Peyer's patch (tissue), 4 donors: ENCODE data around the gene TSPEAR.

Experiments used
- POLR2A ChIP-seq, 2 donors: fragments of 450-650 bp; IDR thresholded peaks; one replicate each; pipeline ENCODE4 v1.5.1; 2017; ENCODE audit warnings: antibody characterized with exemption in 2 of 2, mild to moderate bottlenecking in 2 of 2, moderate library complexity in 2 of 2
- TF ChIP-seq, protein P1 (sequence below), 6 experiments: fragments of 450-650 bp in 4 of 6; fragments of 200-600 bp in 2 of 6; sonication (generic) in 1 of 6; IDR thresholded peaks; one replicate each; pipeline ENCODE4 v1.5.1; 2017 to 2019; ENCODE audit warnings: antibody characterized with exemption in 6 of 6, mild to moderate bottlenecking in 3 of 6, moderate library complexity in 1 of 6

DNA sequence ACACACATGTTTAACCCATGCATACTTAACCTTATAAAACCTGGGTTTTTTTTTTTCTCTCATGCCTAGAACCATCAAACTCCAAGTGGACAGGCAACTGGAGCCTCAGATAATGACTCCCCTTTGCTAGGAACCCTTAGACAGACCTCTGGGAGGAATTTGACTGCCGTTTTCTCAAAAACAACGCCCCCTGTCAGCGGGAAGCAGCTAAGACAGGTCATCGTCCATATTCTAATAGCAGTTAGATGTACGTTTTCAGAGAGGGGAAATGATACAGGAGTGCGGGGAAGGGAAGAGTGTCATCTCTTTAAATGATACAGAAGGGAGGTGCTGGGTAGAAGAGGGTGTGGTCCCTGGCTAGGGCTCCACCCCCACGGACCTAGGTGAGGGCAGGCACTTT lies 221.4 kb downstream of the TSPEAR start:
- TF ChIP-seq, protein P1, sequence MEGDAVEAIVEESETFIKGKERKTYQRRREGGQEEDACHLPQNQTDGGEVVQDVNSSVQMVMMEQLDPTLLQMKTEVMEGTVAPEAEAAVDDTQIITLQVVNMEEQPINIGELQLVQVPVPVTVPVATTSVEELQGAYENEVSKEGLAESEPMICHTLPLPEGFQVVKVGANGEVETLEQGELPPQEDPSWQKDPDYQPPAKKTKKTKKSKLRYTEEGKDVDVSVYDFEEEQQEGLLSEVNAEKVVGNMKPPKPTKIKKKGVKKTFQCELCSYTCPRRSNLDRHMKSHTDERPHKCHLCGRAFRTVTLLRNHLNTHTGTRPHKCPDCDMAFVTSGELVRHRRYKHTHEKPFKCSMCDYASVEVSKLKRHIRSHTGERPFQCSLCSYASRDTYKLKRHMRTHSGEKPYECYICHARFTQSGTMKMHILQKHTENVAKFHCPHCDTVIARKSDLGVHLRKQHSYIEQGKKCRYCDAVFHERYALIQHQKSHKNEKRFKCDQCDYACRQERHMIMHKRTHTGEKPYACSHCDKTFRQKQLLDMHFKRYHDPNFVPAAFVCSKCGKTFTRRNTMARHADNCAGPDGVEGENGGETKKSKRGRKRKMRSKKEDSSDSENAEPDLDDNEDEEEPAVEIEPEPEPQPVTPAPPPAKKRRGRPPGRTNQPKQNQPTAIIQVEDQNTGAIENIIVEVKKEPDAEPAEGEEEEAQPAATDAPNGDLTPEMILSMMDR (IDR thresholded peaks at IDR 0.05), result no peak
- no peak for TF ChIP-seq POLR2A (IDR thresholded peaks at IDR 0.05)
